GM08714 (cell line): ENCODE data around the gene ACTRT2.

Experiments used
- H3K4me3 ChIP-seq: fragments of 200-500 bp; sonication (Bioruptor generic); 2 replicates; pipeline ENCODE4 v1.5.1; 2014; ENCODE audit warnings: mild to moderate bottlenecking, low read length, inconsistent platforms
- ZNF274 ChIP-seq: IDR thresholded peaks from 2 replicates; pipeline ENCODE4 v1.6.1; 2012; ENCODE audit warnings: mild to moderate bottlenecking, low read depth, low read length

Gene ACTRT2

GRCh38 chr1:2988256-2988655 lies 33.0 kb upstream of the ACTRT2 start:
- no peak for TF ChIP-seq ZNF274
- H3K4me3 ChIP-seq, result no peak overlapping the region

- H3K4me3 ChIP-seq, result no peak overlapping the region
- no peak for TF ChIP-seq ZNF274
These were observed 32.1 kb upstream of the ACTRT2 start for GRCh38 chr1:2989185-2989584.

- H3K4me3 ChIP-seq, result no peak overlapping the region
- no peak for TF ChIP-seq ZNF274
These were observed 31.3 kb upstream of the ACTRT2 start for GRCh38 chr1:2989976-2990375.

GRCh38 chr1:2990376-2991115 lies 30.7 kb upstream of the ACTRT2 start:
- no peak overlapping the region for H3K4me3 ChIP-seq
- TF ChIP-seq ZNF274, result no peak

- no peak for TF ChIP-seq ZNF274
- no peak overlapping the region for H3K4me3 ChIP-seq
These were observed 29.3 kb upstream of the ACTRT2 start for GRCh38 chr1:2991753-2992495.

- TF ChIP-seq ZNF274, result no peak
- no peak overlapping the region for H3K4me3 ChIP-seq
These were observed 22.7 kb upstream of the ACTRT2 start for GRCh38 chr1:2998503-2999100.

GRCh38 chr1:2999138-2999537 lies 22.1 kb upstream of the ACTRT2 start:
- H3K4me3 ChIP-seq, result no peak overlapping the region
- no peak for TF ChIP-seq ZNF274

- TF ChIP-seq ZNF274, result no peak
- H3K4me3 ChIP-seq, result no peak overlapping the region
These were observed 21.7 kb upstream of the ACTRT2 start for GRCh38 chr1:2999571-2999970.

GRCh38 chr1:3000214-3000613 lies 21.1 kb upstream of the ACTRT2 start:
- no peak for TF ChIP-seq ZNF274
- no peak overlapping the region for H3K4me3 ChIP-seq

- H3K4me3 ChIP-seq, result no peak overlapping the region
- TF ChIP-seq ZNF274, result no peak
These were observed 20.4 kb upstream of the ACTRT2 start for GRCh38 chr1:3000671-3001470.

GRCh38 chr1:3001471-3002348 lies 19.6 kb upstream of the ACTRT2 start:
- TF ChIP-seq ZNF274, result no peak
- H3K4me3 ChIP-seq, result no peak overlapping the region

- no peak for TF ChIP-seq ZNF274
- H3K4me3 ChIP-seq, result no peak overlapping the region
These were observed 18.8 kb upstream of the ACTRT2 start for GRCh38 chr1:3002349-3003038.
